DOHH2 (cell line): ENCODE results near the gene NDC1.

Source experiments
- CTCF ChIP-seq: fragments of 200-600 bp; sonication (generic); IDR thresholded peaks from one replicate; pipeline ENCODE4 v1.5.1; 2014; ENCODE audit warnings: antibody characterized with exemption, mild to moderate bottlenecking, low read depth, low read length; ENCODE audit not compliant: poor library complexity, severe bottlenecking
- EZH2phosphoT487 ChIP-seq: fragments of 200-600 bp; sonication (generic); IDR thresholded peaks from 2 replicates; pipeline ENCODE4 v1.6.1; 2017; ENCODE audit warnings: borderline replicate concordance, mild to moderate bottlenecking, antibody characterized with exemption, low read length, moderate library complexity, mixed read lengths

- TF ChIP-seq CTCF, result no peak
- no peak for TF ChIP-seq EZH2phosphoT487
Observed at GRCh38 chr1:53725238-53725689, 112.8 kb downstream of the NDC1 start.
